ENCODE measurements around the gene RTP3. TPM values are rescaled to one million over a fixed set of nuclear protein-coding genes. Genes with fewer than 3 reads are reported as not detected.

RTP3 gene
- polyA plus RNA-seq, 2 of the 4 experiments (the other 2 are of a cell fraction) = not detected

- TF ChIP-seq HOXB13 (CRISPR knock-in tag; IDR thresholded peaks at IDR 0.05; ENCODE audit: low read depth) (no peak), USF2 (IDR thresholded peaks at IDR 0.05) (no peak), ATOH8 (CRISPR knock-in tag; IDR thresholded peaks at IDR 0.05; ENCODE audit: low read depth) (no peak), EP300 (IDR thresholded peaks at IDR 0.05) (no peak), HES2 (IDR thresholded peaks at IDR 0.05) (no peak), ZFP36 (IDR thresholded peaks at IDR 0.05; ENCODE audit: borderline replicate concordance, partially characterized antibody) (no peak), KDM5A (IDR thresholded peaks at IDR 0.05) (no peak), RFX5 (IDR thresholded peaks at IDR 0.05) (no peak)
- Histone ChIP-seq H3K4me3 (no peak overlapping the region), H3K4me1 (no peaks in the 10 kb centered on the region), H3K9me3 (no peaks in the 10 kb centered on the region), H3K27ac (no peak overlapping the region), H3K4me2 (no peak overlapping the region)
- DNase-seq (ENCODE audit: low read depth in 1 of 2, low spot score in 1 of 2) = no peak
- ChIA-PET POLR2A (no interaction called here), CTCF (interaction anchor here (0.9 to 2.0 kb wide), 5 partner anchors 9 to 81 kb away, joined by 3 to 12 read pairs (median 4); no protein-coding TSS in a partner anchor)
- WGBS (ENCODE audit: missing lambda C conversion rate) = 45% methylated on average over 3 of the region's 4 CpGs
- no peak for ATAC-seq
- no peak for FAIRE-seq
These were observed 51.7 kb downstream of the RTP3 start for GRCh38 chr3:46549408-46549904.

GRCh38 chr3:46549989-46550388 is 52.2 kb downstream of the RTP3 start:
- TF ChIP-seq HOXA7 (CRISPR knock-in tag; IDR thresholded peaks at IDR 0.05) = no peak
- no peak for TF ChIP-seq RCOR1 (IDR thresholded peaks at IDR 0.05; ENCODE audit: low read depth, low read length)
- TF ChIP-seq FOSL2 (IDR thresholded peaks at IDR 0.05) = no peak
- no peak for TF ChIP-seq FOSL2 (CRISPR knock-in tag; IDR thresholded peaks at IDR 0.05)
- H3K4me1 ChIP-seq = no peaks in the 10 kb centered on the region

More at GRCh38 chr3:46549989-46550388, 52.2 kb downstream of the RTP3 start:
- H3K27ac ChIP-seq = no peak overlapping the region
- ChIA-PET CTCF (interaction anchor here (0.9 to 2.0 kb wide), 4 partner anchors 8 to 81 kb away, joined by 3 to 12 read pairs (median 6); no protein-coding TSS in a partner anchor), POLR2A (no interaction called here)
- H3K4me3 ChIP-seq = no peak overlapping the region
- no peak for ATAC-seq
- no peak overlapping the region for H3K4me2 ChIP-seq
- FAIRE-seq = no peak
- 0% methylated on average over 1 of the region's 1 CpG for WGBS (ENCODE audit: missing lambda C conversion rate)
- no peak for DNase-seq (ENCODE audit: low read depth in 1 of 2, low spot score in 1 of 2)
- H3K9me3 ChIP-seq = no peaks in the 10 kb centered on the region

Other genes starting within 250 kb of the RTP3 start
- gene CCR2, start 143.9 kb upstream of the RTP3 start, polyA plus RNA-seq (2011; rRNA removed) = not detected in 2 replicates
- not detected in 3 replicates for gene CCR2, start 143.9 kb upstream of the RTP3 start, polyA plus RNA-seq (2017; fragmentation: RNase III; extraction: RNeasy Plus Mini Kit Qiagen cat#74134 plus additional on column Dnase treatment)
- not detected in 2 replicates for gene CCR5, start 127.0 kb upstream of the RTP3 start, polyA plus RNA-seq (2011; rRNA removed)
- gene CCR5, start 127.0 kb upstream of the RTP3 start, polyA plus RNA-seq (2017; fragmentation: RNase III; extraction: RNeasy Plus Mini Kit Qiagen cat#74134 plus additional on column Dnase treatment) = not detected in 3 replicates
- not detected in 2 replicates for gene CCRL2, start 90.7 kb upstream of the RTP3 start, polyA plus RNA-seq (2011; rRNA removed)
- not detected in 3 replicates for gene CCRL2, start 90.7 kb upstream of the RTP3 start, polyA plus RNA-seq (2017; fragmentation: RNase III; extraction: RNeasy Plus Mini Kit Qiagen cat#74134 plus additional on column Dnase treatment)
- gene LTF, start 33.1 kb upstream of the RTP3 start, polyA plus RNA-seq (2011; rRNA removed) = not detected in 2 replicates
- not detected in 3 replicates for gene LTF, start 33.1 kb upstream of the RTP3 start, polyA plus RNA-seq (2017; fragmentation: RNase III; extraction: RNeasy Plus Mini Kit Qiagen cat#74134 plus additional on column Dnase treatment)
- gene LRRC2, start 68.3 kb downstream of the RTP3 start, polyA plus RNA-seq (2011; rRNA removed) = 0.03 TPM in 1 of 2 replicates, not detected in the other
- gene LRRC2, start 68.3 kb downstream of the RTP3 start, polyA plus RNA-seq (2017; fragmentation: RNase III; extraction: RNeasy Plus Mini Kit Qiagen cat#74134 plus additional on column Dnase treatment) = not detected in 3 replicates
- not detected in 2 replicates for gene FAM240A, start 114.5 kb downstream of the RTP3 start, polyA plus RNA-seq (2011; rRNA removed)
- gene FAM240A, start 114.5 kb downstream of the RTP3 start, polyA plus RNA-seq (2017; fragmentation: RNase III; extraction: RNeasy Plus Mini Kit Qiagen cat#74134 plus additional on column Dnase treatment) = not detected in 3 replicates
- 2.3 and 3.6 TPM in 2 replicates for gene ALS2CL, start 195.7 kb downstream of the RTP3 start, polyA plus RNA-seq (2011; rRNA removed)
- gene ALS2CL, start 195.7 kb downstream of the RTP3 start, polyA plus RNA-seq (2017; fragmentation: RNase III; extraction: RNeasy Plus Mini Kit Qiagen cat#74134 plus additional on column Dnase treatment) = 3.3 to 4.0 TPM (median 3.9 TPM) in 3 replicates
- 0.12 and 0.21 TPM in 2 replicates for gene TMIE, start 203.4 kb downstream of the RTP3 start, polyA plus RNA-seq (2011; rRNA removed)
- gene TMIE, start 203.4 kb downstream of the RTP3 start, polyA plus RNA-seq (2017; fragmentation: RNase III; extraction: RNeasy Plus Mini Kit Qiagen cat#74134 plus additional on column Dnase treatment) = 0.09 TPM in 1 of 3 replicates, not detected in the others
- not detected in 2 replicates for gene PRSS50, start 219.9 kb downstream of the RTP3 start, polyA plus RNA-seq (2011; rRNA removed)
- gene PRSS50, start 219.9 kb downstream of the RTP3 start, polyA plus RNA-seq (2017; fragmentation: RNase III; extraction: RNeasy Plus Mini Kit Qiagen cat#74134 plus additional on column Dnase treatment) = not detected in 3 replicates

All from A549 (cell line).